H1 (cell line): ENCODE data around the gene NAMPT. TPM values are rescaled to one million over a fixed set of nuclear protein-coding genes. Genes with fewer than 3 reads are reported as not detected.

Experiments
- CTCF ChIA-PET: fragments of 300-600 bp; sonication (Branson Sonifier 250); formaldehyde crosslinking; loops from one replicate; lab custom pipeline; 2021; ENCODE audit not compliant: partially characterized antibody; lab: Charles Lee
- POLR2A ChIA-PET: fragments of 300-600 bp; sonication (Branson Sonifier 250); formaldehyde crosslinking; loops from one replicate; lab custom pipeline; 2021; ENCODE audit warnings: inconsistent platforms; ENCODE audit not compliant: partially characterized antibody; lab: Charles Lee
- DNase-seq, 2 experiments: peaks; one replicate each; pipeline versions ENCODE4 v3.0.0 to v3.0.0-alpha.2; 2010 to 2022; ENCODE audit warnings: low spot score in 2 of 2, low read depth in 1 of 2, mixed read lengths in 1 of 2
- FAIRE-seq: peaks from 2 replicates; lab custom pipeline; 2011; peaks lifted over from hg19 to GRCh38; lab: Jason Lieb, UNC
- H2AFZ ChIP-seq: 2 replicates; pipeline ENCODE4 v1.8.1; 2012; ENCODE audit warnings: low read length, inconsistent platforms
- H2AK5ac ChIP-seq: 2 replicates; pipeline ENCODE4 v1.6.1; 2013; ENCODE audit warnings: low read depth, low read length
- H2BK120ac ChIP-seq: replicated peaks from 2 replicates; pipeline ENCODE3; 2013; ENCODE audit warnings: low read depth, low read length, inconsistent platforms
- H2BK12ac ChIP-seq: 2 replicates; pipeline ENCODE4 v1.6.1; 2013; ENCODE audit warnings: low read depth, low read length
- H2BK15ac ChIP-seq: 2 replicates; pipeline ENCODE4 v1.6.1; 2013; ENCODE audit warnings: low read length
- H2BK20ac ChIP-seq: 2 replicates; pipeline ENCODE4 v1.6.1; 2013; ENCODE audit warnings: low read length
- H2BK5ac ChIP-seq: 2 replicates; pipeline ENCODE4 v1.6.1; 2013; ENCODE audit warnings: low read depth, low read length
- H3K14ac ChIP-seq: 2 replicates; pipeline ENCODE4 v1.6.1; 2013; ENCODE audit warnings: inconsistent platforms; ENCODE audit not compliant: insufficient read length
- H3K18ac ChIP-seq: 2 replicates; pipeline ENCODE4 v1.6.1; 2013; ENCODE audit warnings: low read length; ENCODE audit errors: extremely low read depth
- H3K23ac ChIP-seq: 2 replicates; pipeline ENCODE4 v1.6.1; 2013; ENCODE audit warnings: inconsistent platforms; ENCODE audit not compliant: insufficient read length
- H3K23me2 ChIP-seq: 2 replicates; pipeline ENCODE4 v1.6.1; 2013; ENCODE audit warnings: low read depth, low read length
- H3K27ac ChIP-seq: 2 replicates; pipeline ENCODE4 v1.6.1; 2011; ENCODE audit warnings: low read depth, low read length, inconsistent platforms
- H3K27me3 ChIP-seq, 4 experiments: replicated peaks in 1 of 4; 1 replicate in 1 of 4; 2 replicates in 3 of 4; pipeline versions ENCODE4 v1.6.1 to v1.8.1; 2011 to 2013; ENCODE audit warnings: low read length in 3 of 4, mild to moderate bottlenecking in 3 of 4, inconsistent platforms in 2 of 4, mixed read lengths in 2 of 4, moderate library complexity in 1 of 4; ENCODE audit not compliant: control insufficient read depth in 3 of 4, insufficient read depth in 3 of 4; ENCODE audit errors: extremely low read depth in 1 of 4
- H3K36me3 ChIP-seq, 4 experiments: 2 replicates each; pipeline versions ENCODE4 v1.6.1 to v1.8.1; 2011 to 2013; ENCODE audit warnings: mild to moderate bottlenecking in 4 of 4, low read length in 3 of 4, moderate library complexity in 2 of 4, control low read depth in 1 of 4, inconsistent platforms in 1 of 4; ENCODE audit not compliant: insufficient read depth in 4 of 4, control insufficient read depth in 2 of 4
- H3K4ac ChIP-seq: replicated peaks from 2 replicates; pipeline ENCODE3; 2013; ENCODE audit warnings: low read length, low read depth, mixed read lengths, inconsistent platforms; ENCODE audit not compliant: insufficient read length
- H3K4me1 ChIP-seq, 4 experiments: replicated peaks in 1 of 4; 1 replicate in 1 of 4; 2 replicates in 3 of 4; pipeline versions ENCODE4 v1.6.1 to v1.8.1; 2011 to 2013; ENCODE audit warnings: low read length in 3 of 4, inconsistent platforms in 2 of 4, mixed read lengths in 1 of 4; ENCODE audit not compliant: insufficient read depth in 4 of 4, control insufficient read depth in 3 of 4
- H3K4me2 ChIP-seq, 2 experiments: 2 replicates each; pipeline versions ENCODE4 v1.6.1 to v1.8.1; 2011 to 2013; ENCODE audit warnings: low read depth in 2 of 2, low read length in 2 of 2, control low read depth in 1 of 2, inconsistent platforms in 1 of 2, mild to moderate bottlenecking in 1 of 2; ENCODE audit not compliant: insufficient read depth in 1 of 2
- H3K4me3 ChIP-seq, 4 experiments: fragments of 200-600, 300-600 bp in 1 of 4; sonication (generic), shearing (Covaris generic), sonication (Bioruptor Twin) in 1 of 4; 2 replicates each; pipeline versions ENCODE4 v1.5.1 to v1.8.1; 2011 to 2016; ENCODE audit warnings: low read length in 4 of 4, low read depth in 3 of 4, control low read depth in 2 of 4, inconsistent platforms in 2 of 4, mild to moderate bottlenecking in 2 of 4, mixed read lengths in 1 of 4, moderate library complexity in 1 of 4; ENCODE audit not compliant: insufficient read depth in 2 of 4; ENCODE audit errors: extremely low read depth in 1 of 4
- H3K56ac ChIP-seq: replicated peaks from 2 replicates; pipeline ENCODE3; 2013; ENCODE audit warnings: low read depth, mild to moderate bottlenecking, mixed read lengths, low read length, inconsistent platforms; ENCODE audit not compliant: insufficient read length
- H3K79me1 ChIP-seq: 2 replicates; pipeline ENCODE4 v1.6.1; 2013; ENCODE audit warnings: low read depth, low read length, control low read depth
- H3K79me2 ChIP-seq, 2 experiments: 2 replicates each; pipeline versions ENCODE4 v1.6.1 to v1.8.1; 2012 to 2013; ENCODE audit warnings: low read length in 2 of 2, mild to moderate bottlenecking in 2 of 2, inconsistent platforms in 1 of 2; ENCODE audit not compliant: insufficient read depth in 2 of 2, control insufficient read depth in 1 of 2
- H3K9ac ChIP-seq, 4 experiments: replicated peaks in 1 of 4; 1 replicate in 1 of 4; 2 replicates in 3 of 4; pipeline versions ENCODE4 v1.6.1 to v1.8.1; 2011 to 2013; ENCODE audit warnings: low read depth in 3 of 4, low read length in 3 of 4, control low read depth in 2 of 4, mild to moderate bottlenecking in 2 of 4, moderate library complexity in 2 of 4, inconsistent platforms in 1 of 4; ENCODE audit errors: extremely low read depth in 1 of 4
- H3K9me3 ChIP-seq, 2 experiments: 2 replicates each; pipeline versions ENCODE4 v1.6.1 to v1.8.1; 2012 to 2013; ENCODE audit warnings: mild to moderate bottlenecking in 2 of 2, moderate library complexity in 2 of 2, control low read depth in 1 of 2, inconsistent platforms in 1 of 2, low read depth in 1 of 2, low read length in 1 of 2, mixed read lengths in 1 of 2; ENCODE audit not compliant: insufficient read depth in 2 of 2
- H4K20me1 ChIP-seq, 2 experiments: replicated peaks in 1 of 2; 2 replicates each; pipeline versions ENCODE3 to v1.8.1; 2011 to 2013; ENCODE audit warnings: inconsistent platforms in 2 of 2, low read length in 2 of 2, mild to moderate bottlenecking in 1 of 2; ENCODE audit not compliant: insufficient read depth in 2 of 2, control insufficient read depth in 1 of 2
- H4K5ac ChIP-seq: 2 replicates; pipeline ENCODE4 v1.6.1; 2013; ENCODE audit warnings: low read length, low read depth, mixed read lengths, inconsistent platforms; ENCODE audit not compliant: insufficient read length
- H4K8ac ChIP-seq: 2 replicates; pipeline ENCODE4 v1.8.0; 2013; ENCODE audit warnings: mild to moderate bottlenecking, moderate library complexity, low read length, inconsistent platforms; ENCODE audit not compliant: insufficient read depth; ENCODE audit errors: extremely low read depth
- H4K91ac ChIP-seq: replicated peaks from 2 replicates; pipeline ENCODE3; 2013; ENCODE audit warnings: low read length, mixed read lengths, inconsistent platforms; ENCODE audit not compliant: insufficient read length
- BRCA1 ChIP-seq: IDR thresholded peaks from 2 replicates; pipeline ENCODE4 v1.6.1; 2012; ENCODE audit warnings: low read depth, low read length, improper control_type of control experiment
- EZH2 ChIP-seq: fragments of 200-600 bp; sonication (generic); IDR thresholded peaks from 2 replicates; pipeline ENCODE4 v1.7.1; 2012; ENCODE audit warnings: low read depth, mild to moderate bottlenecking, moderate library complexity, low read length, inconsistent platforms; ENCODE audit not compliant: severe bottlenecking
- RFX5 ChIP-seq: IDR thresholded peaks from 2 replicates; pipeline ENCODE4 v1.6.1; 2011; ENCODE audit warnings: low read depth, low read length, improper control_type of control experiment, borderline replicate concordance
- SAP30 ChIP-seq: fragments of 300-600 bp; sonication (generic); IDR thresholded peaks from 2 replicates; pipeline ENCODE4 v1.7.1; 2012; ENCODE audit warnings: low read length, moderate library complexity, mild to moderate bottlenecking, inconsistent platforms; ENCODE audit not compliant: insufficient read depth, insufficient replicate concordance
- SIN3A ChIP-seq, 2 experiments: IDR thresholded peaks in 1 of 2; conservative IDR thresholded peaks in 1 of 2; 2 replicates each; pipeline ENCODE4 v1.6.1; 2011 to 2012; ENCODE audit warnings: low read length in 2 of 2, improper control_type of control experiment in 1 of 2, low read depth in 1 of 2, mild to moderate bottlenecking in 1 of 2
- SRF ChIP-seq: IDR thresholded peaks from 2 replicates; pipeline ENCODE4 v1.6.1; 2011; ENCODE audit warnings: mild to moderate bottlenecking, low read depth, low read length, moderate library complexity
- WGBS, 2 experiments: shearing (Covaris generic) in 1 of 2; methylation state at CpG; one replicate each; pipeline versions ENCODE4 v1.1.6 to v1.1.7; 2013 to 2015; ENCODE audit warnings: low lambda C conversion rate in 2 of 2, mixed read lengths in 2 of 2, inconsistent platforms in 1 of 2, low coverage in 1 of 2, missing lambda C conversion rate in 1 of 2; ENCODE audit not compliant: insufficient replicate concordance in 2 of 2, insufficient coverage in 1 of 2, insufficient read length in 1 of 2; ENCODE audit errors: extremely low coverage in 1 of 2, missing lambda C conversion rate in 1 of 2; 5-methylcytosine and 5-hydroxymethylcytosine counted together
- polyA plus RNA-seq, 7 experiments: library from polyadenylated mRNA; depleted of rRNA in 3 of 7; stranded (reverse) in 5 of 7; unstranded in 2 of 7; fragments of >200 nt in 5 of 7; fragments of 200-250 nt in 2 of 7; gene quantifications; 1 replicate in 5 of 7; 2 replicates in 1 of 7; 4 replicates in 1 of 7; pipeline versions ENCODE4 v1.2.1 to v1.2.3, GENCODE V29; 2011 to 2013; ENCODE audit warnings: missing spikeins in 2 of 7, mixed read lengths in 2 of 7
- total RNA-seq: library from RNA; stranded (reverse); fragmentation: NEBNext Ultra II Directional; extraction: Animal tissue kit (Norgen Biotek cat#: 25700); gene quantifications from 2 replicates; pipeline ENCODE4 v1.2.1, GENCODE V29; 2021

NAMPT gene
- total and polyA plus RNA-seq, 2 of the 8 experiments (the other 6 are each of a cell fraction or from before 2014, with no cell fraction given), result 15.4 to 95.9 TPM

DNA sequence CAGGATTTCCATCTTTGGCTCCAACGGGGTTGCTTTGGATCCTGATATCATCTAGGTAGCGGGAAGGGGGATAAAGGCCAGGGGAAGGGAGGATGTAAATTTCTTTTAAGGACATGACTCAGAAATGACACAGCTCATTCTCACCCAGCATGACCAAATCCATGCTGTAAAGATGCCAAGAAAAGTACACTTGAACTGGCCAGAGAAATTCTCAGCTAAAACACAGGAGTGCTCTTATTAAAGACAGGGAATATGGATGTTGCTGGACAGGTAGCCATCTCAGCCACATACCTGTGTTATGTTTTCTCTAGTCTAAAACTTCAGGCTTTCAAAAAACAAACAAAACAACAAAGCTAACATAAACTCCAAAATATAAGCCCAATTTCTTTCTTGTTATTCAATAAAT lies 68.3 kb downstream of the NAMPT start:
- Histone ChIP-seq H3K18ac (no peak overlapping the region), H3K4ac (no peak overlapping the region), H2AK5ac (no peak overlapping the region), H3K4me2 (no peak overlapping the region), H2BK12ac (no peak overlapping the region), H4K20me1 (no peaks in the 10 kb centered on the region), H3K27me3 (no peaks in the 10 kb centered on the region), H3K9me3 (no peaks in the 10 kb centered on the region), H2BK20ac (no peak overlapping the region)
- no peak for DNase-seq
- TF ChIP-seq BRCA1 (no peak), SRF (no peak), SAP30 (no peak), SIN3A (conservative IDR thresholded peaks at IDR 0.05 in 1 of 2, IDR thresholded peaks at IDR 0.05 in 1 of 2; ENCODE audit: low read depth in 1 of 2, low read length in 2 of 2) (no peak), RFX5 (no peak), EZH2 (no peak)
- TF ChIP-seq, all 59 proteins: peak for 0
- H3K9ac ChIP-seq, result no peak overlapping the region
- 91% methylated on average over 2 of the region's 2 CpGs; no CpG with 5 or more reads in 1 of the 2 experiments for WGBS, 2 experiments
- H3K79me2 ChIP-seq, result no peaks in the 10 kb centered on the region
- no peak overlapping the region for H4K91ac ChIP-seq
- H3K23me2 ChIP-seq, result no peaks in the 10 kb centered on the region
- no peak overlapping the region for H3K14ac ChIP-seq
- no peak overlapping the region for H3K56ac ChIP-seq
- no peak overlapping the region for H2BK5ac ChIP-seq
- no peak overlapping the region for H3K27ac ChIP-seq
- H2BK120ac ChIP-seq, result no peak overlapping the region
- H2AFZ ChIP-seq, result no peak overlapping the region
- ChIA-PET CTCF (interaction anchor here (0.6 to 2.5 kb wide), 4 partner anchors 13 to 573 kb away, joined by 3 to 11 read pairs (median 4); no protein-coding TSS in a partner anchor), POLR2A (no interaction called here)
- no peak overlapping the region for H3K23ac ChIP-seq
- no peaks in the 10 kb centered on the region for H3K36me3 ChIP-seq
- no peak overlapping the region for H4K8ac ChIP-seq
- no peak overlapping the region for H4K5ac ChIP-seq
- H2BK15ac ChIP-seq, result no peak overlapping the region
- H3K79me1 ChIP-seq, result no peaks in the 10 kb centered on the region
- FAIRE-seq, result no peak
- no peak overlapping the region for H3K4me3 ChIP-seq
- no peaks in the 10 kb centered on the region for H3K4me1 ChIP-seq
